HG02642 (cell line): ENCODE data around the gene GPAM.
"Not testable (repeated sequence)": the region's sequence is repeated elsewhere in the genome, so short reads cannot be mapped to it uniquely, and the experiment has no call there.

ENCODE experiments used
- ATAC-seq: cut with Tn5 transposase; IDR thresholded peaks from one replicate; pipeline ENCODE4 v1.9.1; 2021; ENCODE audit warnings: mild to moderate bottlenecking; ENCODE audit not compliant: unreplicated experiment, poor library complexity

GPAM gene

DNA sequence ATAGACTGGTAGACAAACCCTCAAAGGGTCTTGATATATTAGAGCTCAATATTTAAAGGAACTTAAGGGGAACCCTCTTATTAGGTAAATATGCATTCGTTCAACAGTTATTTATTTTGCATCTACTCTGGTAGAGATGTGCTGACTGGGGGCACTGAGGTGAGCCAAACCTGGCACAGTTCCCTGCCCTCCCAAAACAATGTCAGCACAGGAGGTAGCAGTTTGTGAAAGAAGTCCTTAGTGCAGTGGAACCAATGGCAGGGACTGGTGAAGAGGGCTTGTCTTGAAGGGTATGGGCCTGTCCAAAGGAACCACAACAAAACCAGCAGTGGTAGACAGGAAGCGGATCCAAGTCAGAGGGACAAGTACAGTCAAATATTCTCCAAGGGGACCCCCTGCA, 32.6 kb upstream of the GPAM start:
- no peak for ATAC-seq

DNA sequence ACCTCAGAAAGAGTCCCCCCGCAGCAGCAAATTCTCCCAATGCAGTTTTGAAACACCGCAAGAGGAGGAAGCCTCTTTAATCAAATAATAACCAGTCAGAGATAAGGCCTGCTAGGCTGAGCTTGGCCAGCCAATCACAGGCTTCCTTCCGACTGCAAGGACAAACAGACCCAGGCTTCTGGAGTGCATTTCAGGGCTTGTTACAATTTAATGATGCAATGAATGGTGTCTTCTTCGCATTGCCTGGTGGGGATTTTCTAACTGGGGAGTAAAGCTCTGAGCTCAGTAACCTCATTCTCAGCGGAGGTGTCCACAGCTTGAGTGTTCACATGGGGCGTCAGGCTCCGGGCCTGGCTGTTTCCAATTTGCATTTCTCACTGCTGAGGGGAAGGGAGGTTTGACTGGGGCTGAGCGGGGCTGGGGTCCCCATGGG, 31.8 kb upstream of the GPAM start:
- no peak for ATAC-seq

DNA sequence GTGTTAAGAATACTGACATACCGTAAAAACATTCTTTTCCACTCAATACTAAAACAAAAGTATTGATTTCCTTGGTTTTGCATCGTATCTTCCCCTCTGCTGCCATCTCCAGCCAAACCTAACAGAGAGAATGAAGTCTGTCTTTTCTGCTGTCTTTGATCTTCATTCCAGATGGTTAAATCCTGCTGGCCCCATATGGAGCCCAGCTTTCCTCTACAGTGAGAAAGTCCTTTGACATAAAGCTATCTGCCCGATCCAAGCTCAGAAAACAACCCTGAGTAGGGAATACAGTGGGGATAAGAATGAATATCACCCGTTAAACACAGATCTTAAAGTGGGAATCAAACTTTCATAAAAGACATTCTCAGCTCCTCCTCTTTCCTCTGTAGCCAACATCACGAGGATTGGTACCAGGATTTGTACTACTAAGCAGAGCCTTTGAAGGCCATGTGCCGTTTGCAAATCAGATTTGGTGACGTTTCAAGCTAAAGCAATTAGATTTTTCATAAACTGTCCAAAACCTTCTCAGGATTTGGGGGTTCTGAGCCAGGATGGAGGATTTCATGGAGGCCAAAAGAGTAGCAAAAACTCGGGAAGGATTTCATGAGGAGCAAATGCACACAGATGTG, 30.8 kb upstream of the GPAM start:
- no peak for ATAC-seq

DNA sequence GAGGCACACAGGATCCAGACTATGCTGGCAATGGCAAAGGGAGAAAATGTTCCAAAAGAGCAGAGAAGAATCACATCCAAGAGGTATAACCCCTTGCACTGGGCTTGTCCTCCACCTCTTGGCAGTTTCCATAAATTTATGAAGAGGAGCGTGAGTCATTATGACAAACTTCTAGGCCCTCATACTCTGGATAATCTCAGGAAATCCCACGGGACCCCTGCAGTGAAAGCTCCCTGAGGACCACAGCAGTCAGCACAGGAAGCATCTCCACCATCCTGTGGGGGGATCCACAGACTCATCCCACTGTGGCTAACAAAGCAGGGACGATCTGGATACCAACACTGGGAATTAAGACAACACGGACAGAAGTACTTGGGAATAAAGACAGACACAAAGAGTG, 30.3 kb upstream of the GPAM start:
- ATAC-seq: peak; percentile 6

DNA sequence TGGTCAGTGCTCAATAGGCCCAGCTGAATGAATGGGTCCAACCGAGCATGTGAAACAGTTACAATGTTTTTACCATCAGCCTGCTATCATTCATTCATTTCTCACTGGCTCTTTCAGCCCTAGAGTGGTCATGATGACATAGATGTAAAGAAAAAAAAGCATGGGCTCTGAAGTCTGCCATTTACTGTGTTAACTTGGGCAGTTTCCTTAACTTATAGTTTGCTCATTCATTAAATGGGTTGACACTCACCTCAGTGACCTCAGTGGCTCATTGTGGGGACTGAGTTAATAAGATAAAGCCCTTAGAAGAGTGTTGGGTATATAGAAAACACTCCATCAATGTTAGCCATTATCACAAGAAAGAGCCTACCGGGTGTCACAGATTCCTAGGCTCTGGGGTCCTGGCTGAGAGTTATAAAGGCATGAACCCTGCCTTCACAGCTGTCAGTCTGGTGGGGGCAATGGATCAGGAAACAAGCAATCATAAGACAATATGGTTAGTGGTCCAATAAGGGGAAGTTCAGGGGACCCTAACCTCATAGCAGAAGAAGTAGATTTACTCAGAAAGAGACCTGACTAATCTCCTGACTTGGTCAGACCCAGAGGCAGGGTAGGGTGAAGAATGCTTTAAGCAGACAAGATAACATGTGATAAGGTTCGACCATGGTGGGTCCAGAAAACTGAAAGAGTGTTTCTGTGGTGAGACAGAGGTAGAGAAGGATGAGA, 29.7 kb upstream of the GPAM start:
- ATAC-seq: peak; percentile 49

DNA sequence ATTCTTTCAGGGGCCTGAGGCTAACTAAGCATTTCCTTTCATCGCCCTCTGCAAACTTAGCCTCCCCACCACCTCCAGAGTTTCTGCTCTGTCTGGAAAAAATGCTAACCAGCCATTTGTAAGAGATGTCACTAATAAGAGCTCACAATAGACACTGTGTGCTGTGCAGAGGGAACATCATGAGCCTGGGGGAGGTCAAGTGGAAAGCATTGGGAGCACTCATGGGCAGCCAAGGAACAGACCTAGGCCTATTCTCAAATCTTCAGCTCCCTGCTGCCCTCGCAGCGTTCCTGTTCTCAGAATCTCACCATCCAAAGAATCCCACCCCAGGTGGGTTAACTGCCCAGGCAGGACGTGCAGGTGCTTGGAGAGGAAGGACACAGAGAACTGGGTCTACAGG, 27.1 kb upstream of the GPAM start:
- ATAC-seq: no peak

DNA sequence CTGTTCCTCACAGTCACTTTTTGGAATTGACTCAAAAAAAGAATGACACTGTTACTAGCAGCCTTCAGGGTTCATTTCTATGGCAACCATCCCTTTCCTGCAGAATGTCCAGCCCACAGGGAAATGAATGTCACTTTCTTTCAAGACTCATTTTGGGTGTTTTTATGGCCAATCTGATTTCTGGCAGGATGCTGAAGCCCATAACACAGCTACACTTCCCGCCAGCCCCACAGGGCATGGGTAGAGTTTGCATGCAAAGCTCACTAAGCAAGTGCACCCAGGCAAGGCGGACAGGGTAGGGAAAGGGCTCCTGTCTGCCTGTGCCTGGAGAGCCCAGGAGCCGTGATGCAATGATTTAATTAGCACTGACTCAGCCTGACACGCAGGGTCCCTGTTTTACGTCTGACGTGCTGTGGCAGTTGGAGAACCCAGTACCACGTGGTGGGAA, 26.1 kb upstream of the GPAM start:
- no peak for ATAC-seq

DNA sequence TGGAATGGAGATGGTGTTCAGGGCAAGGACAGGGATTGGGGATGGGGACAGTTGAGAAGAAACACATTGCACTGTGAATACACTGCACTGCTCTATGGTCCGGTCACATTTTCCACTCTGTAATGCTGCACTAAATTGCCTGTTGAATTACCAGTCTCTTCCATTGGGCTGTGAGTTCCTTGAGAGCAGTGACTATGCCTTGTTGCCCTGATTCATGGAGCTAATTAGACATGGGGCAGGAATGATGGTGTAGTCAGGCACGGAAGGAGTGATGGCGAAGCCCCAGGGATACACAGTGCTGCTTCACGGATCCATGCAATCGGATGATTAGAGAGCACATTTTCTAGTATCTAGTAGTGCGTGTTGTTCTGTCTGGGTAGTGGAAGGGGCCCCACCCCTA, 25.4 kb upstream of the GPAM start:
- ATAC-seq: no peak

DNA sequence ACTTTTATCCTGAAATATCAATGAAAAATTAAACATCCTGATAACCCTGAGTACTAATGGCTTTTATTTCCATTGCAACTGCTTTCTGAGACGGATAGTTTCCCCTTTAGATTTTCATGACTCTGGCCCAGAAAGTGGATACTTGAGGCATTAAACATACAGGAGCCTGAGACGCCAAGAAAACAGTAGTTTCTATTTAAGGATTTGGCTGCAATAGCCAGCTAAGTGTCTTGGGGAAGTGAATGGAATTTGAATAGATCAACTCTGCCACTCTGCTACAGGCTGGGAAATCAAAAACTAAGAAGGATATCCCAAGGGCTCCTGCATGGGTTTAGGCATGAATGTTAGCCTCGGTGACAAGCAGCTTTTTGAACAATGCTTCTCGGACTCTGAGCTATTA, 24.7 kb upstream of the GPAM start:
- no peak for ATAC-seq

DNA sequence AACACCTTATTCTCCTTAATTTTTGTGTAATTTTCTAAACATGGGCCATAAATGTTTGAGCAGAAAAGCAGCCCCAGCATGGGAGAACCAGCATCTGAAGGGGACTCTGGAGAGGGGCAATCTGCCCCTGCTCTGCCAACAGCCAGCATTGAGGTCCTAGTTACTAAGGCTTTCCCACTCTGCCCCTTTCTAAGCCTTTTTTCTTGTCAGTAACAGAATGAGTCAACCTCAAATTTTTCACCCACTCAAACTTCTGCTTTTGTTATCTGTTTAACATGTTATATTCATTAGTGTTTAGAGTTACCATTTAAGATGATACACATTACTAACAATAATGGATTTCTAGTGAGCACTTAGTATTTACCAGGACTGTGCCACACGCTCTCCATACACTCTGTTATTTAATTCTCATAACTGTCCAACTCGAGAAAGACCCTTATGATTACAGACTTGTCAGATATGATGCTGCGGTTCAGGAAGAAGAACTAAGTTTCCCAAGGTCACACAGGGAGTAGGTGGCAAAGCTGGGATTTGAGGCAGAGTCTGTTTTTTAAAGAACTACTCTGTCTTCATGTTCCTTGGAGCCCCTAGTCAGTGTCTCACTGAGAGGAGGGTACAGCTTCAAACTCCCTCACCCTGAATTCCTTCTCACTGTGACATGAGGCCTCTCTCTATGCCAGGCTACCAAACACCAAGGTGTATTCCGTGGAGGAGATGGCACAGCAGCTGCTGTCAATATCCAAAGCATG, 19.9 kb upstream of the GPAM start:
- peak; percentile 70 for ATAC-seq

DNA sequence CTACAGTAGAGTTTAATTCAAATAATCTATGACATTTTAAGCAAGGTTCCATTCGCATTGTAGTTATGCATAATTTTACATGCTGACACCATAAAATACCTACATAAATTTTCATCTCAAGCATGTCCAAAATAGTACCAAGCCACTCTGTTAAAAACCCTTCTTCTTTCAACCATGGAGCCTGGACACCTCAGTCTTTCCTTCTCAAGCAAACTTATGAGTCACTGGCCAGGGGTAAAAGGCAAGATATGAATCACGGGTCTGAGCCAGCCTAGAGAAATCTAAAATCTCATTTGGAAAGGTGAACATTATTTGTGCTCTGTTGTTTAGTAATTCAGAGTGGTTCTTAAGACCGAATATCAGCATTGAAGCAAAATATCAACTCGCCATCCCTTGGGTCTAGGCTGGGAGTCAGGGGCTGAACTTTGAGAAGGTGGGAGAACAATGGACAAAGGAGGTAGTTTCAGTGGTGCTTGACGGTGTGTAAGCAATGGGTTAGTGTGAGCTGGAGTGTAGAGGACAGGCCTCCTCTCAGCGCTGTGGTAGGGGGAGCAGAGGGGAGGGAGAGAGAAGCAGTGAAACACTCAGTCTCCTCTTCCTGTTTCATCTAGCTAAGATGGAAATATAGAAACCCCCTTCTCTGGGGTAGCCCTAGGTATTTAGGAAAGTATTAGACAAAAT, 19.1 kb upstream of the GPAM start:
- peak; percentile 81 for ATAC-seq

DNA sequence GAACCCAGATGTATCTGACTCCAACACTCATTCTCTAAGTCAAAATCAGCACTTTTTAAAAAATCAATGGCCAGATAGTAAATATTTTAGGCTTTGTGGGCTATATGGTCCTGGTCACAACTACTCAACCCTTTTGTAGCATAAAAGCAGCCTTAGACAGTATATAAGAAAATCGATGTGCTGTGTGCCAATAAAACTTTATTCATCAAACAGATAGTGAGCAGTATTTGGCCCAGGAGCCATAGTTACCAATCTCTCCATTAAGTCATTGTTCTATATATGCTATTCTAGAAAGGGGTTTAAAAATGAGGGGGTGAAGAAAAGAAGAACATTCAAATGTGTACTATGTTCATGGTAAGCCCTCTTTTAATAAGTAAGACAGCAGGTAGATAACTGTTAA, 18.5 kb upstream of the GPAM start:
- no peak for ATAC-seq

DNA sequence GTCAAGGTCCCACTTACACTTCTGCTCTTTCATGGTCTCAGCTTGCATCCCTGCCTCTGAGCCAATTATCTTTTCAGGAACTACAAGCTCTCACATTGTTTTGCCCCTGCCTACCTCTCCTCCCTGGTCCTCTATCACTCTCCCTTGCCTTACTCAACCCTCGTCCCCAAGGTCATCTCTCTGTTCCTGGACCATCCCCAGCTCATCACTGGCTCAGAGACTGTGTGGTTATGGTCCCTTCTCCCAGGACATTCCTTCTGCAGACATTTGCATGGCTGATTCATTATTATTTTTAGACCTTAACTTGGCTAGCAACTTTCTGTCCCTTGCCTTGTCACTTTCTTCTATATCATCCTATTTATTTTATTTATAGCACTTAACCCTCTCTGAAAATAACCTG, 17.8 kb upstream of the GPAM start:
- no peak for ATAC-seq

DNA sequence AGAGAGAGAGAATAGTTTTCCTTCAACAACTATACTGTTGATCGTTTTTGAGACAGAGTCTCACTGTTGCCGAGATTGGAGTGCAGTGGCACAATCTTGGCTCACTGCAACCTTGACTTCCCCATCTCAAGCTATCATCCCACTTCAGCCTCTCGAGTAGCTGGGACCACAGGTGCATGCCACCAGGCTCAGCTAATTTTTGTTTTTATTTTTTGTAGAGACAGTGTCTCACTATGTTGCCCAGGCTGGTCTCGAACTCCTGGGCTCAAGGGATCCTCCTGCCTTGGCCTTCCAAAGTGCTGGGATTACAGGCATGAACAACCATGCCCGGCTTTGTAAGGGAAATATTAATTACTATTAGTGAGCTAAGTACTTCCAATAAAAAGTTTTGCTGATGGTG, 16.7 kb upstream of the GPAM start:
- not testable (repeated sequence) for ATAC-seq

DNA sequence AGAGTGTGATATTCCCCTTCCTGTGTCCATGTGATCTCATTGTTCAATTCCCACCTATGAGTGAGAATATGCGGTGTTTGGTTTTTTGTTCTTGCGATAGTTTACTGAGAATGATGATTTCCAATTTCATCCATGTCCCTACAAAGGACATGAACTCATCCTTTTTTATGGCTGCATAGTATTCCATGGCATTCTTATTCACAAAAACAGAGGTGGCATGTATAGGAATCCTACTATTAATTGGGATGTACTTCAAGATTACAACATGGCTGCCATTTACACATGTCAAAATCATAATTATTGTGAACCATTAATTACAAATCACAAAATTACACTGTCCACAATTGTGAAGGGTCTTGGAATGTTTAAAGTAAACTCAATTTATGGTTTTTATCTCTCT, 14.1 kb upstream of the GPAM start:
- not testable (repeated sequence) for ATAC-seq

DNA sequence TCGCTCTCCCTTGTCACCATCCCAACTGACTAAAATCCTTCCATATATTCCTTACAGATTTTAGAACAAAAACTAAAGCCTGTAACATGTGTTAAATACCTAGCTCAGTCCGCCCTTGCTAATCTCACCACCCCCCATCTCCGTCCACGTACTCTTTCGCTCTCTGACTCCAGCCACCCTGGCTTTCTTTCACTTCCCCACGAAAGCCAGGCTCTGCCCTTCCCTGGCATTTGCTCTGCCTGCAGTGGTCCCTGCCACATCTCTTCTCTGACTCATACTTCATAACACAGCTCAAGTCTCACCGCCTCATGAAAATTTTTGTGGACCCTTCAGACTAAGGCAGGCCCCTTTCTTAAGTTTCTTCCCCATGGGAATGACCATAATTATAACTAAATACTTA, 11.7 kb upstream of the GPAM start:
- ATAC-seq: no peak

DNA sequence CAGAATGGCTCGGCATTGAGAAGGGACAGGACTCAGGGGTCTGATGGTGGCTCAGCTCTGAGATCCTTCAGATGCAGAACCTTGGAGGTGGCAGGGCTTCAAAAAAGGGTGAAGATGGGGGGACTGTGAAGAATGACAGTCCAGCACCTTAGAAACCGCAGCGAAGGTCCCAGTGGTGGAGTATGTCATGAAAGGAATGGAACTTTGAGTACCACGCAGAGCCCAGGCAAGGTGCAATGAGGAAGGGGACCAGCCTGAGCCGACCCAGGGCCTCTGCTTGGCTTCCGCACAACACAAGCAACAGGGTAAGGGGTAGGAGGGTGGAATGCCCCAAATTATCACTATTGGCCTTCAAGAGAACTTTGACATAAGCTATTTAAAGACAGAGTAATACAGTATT, 8.2 kb upstream of the GPAM start:
- ATAC-seq: no peak

DNA sequence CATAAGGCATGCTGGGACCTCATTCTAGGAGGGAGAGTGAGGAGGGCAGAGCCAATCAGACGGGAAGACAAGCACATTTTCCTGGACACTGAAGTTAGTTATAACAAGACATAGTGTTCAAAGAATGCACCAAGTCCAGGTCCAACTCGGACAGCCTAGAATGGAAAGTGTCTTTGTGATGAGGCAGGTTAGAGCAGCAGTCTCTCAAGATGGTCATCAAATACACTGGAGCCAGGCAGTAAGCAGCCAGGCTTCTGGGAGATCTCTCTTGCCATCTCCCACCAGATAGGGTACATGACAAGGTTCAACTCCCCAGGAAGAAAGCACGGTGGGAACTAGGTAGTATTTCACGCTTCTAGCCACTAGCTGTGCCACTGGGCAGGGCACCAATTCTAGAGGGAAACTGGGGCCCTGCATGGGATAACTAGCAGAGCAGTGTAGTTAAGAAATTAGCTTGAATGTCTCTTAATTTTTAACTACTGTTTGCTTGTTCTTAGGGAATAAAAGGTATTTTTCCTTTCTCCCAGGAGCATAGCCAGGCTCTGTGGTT, 7.6 kb upstream of the GPAM start:
- ATAC-seq: no peak

DNA sequence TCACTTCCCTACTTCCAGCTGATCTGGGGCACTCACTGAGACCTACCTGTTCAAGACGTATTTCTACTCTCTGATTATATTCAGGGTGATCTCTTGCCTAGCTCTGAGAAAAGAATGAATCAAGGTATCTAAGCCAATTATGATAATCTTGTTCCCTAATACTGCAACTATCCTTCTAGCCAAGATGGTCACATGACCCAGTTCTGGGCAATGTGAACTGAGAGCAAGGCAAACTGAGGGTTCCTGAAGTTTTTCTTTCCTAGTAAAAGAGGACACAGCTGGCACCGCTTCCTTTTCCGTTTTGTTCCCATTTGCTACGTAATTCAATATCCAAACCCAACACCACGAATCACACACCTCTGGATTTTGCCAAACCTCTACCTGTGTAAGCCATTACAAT, 5.9 kb upstream of the GPAM start:
- ATAC-seq: no peak

DNA sequence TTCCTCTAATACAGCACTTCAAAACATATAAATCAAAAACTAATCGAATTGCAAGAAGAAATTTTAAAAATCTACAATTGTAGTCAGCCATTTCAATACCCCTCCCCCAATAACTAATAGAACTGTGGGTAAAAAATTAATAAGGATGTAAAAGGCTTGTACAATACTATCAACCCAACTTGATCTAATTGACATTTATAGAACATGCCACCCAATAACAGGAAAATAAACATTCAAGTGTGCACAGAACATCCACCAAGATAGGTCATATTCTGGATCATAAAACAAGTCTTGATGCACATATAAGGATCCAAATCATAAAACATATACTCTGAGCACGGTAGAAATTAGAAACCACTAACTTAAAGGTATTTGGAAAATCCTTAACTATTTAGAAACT, 4.0 kb upstream of the GPAM start:
- ATAC-seq: no peak

DNA sequence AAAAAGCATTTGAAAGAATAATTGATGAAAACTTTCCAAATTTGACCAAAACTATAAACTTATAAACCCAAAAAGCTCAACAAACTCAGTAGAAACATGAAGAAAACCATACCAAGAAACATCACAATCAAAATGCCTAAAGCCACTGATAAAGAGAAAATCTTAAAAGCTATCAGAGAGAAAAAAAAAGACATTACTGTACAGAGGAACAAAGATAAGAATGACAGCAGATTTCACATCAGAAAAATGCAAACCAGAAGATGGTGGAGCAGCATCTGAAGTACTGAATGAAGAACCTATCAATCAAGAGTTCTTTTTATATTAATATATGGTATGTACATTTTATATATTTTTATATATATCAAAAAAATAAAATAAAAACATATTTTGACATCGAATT, 2.4 kb upstream of the GPAM start:
- ATAC-seq: no peak
